ENCODE results near the gene CASP10.

Gene CASP10

GRCh38 chr2:201203916-201204654 lies 21.1 kb downstream of the CASP10 start:
- Mint-ChIP-seq H3K36me3 (ENCODE audit: low read depth) (no peaks in the 10 kb centered on the region), H3K4me3 (peak overlapping the region in 1 of 3 experiments; percentile 15), H3K27me3 (ENCODE audit: low read depth) (no peaks in the 10 kb centered on the region)

GRCh38 chr2:201204655-201205514 lies 21.9 kb downstream of the CASP10 start:
- H3K9me3 Mint-ChIP-seq: no peaks in the 10 kb centered on the region
- no peaks in the 10 kb centered on the region for H3K27me3 Mint-ChIP-seq (ENCODE audit: low read depth)
- H3K4me3 Mint-ChIP-seq: no peak overlapping the region
- H3K27ac Mint-ChIP-seq: peak overlapping the region; percentile 83 to 88 (median 88)
- no peaks in the 10 kb centered on the region for H3K36me3 Mint-ChIP-seq (ENCODE audit: low read depth)
- no peak for TF ChIP-seq CTCF (IDR thresholded peaks at IDR 0.05; ENCODE audit: unreplicated experiment in 3 of 3)
- peaks cover 8% of the 10 kb centered on the region for H3K4me1 Mint-ChIP-seq

More at GRCh38 chr2:201203916-201204654, 21.1 kb downstream of the CASP10 start:
- Mint-ChIP-seq H3K27ac (peak overlapping the region; percentile 83 to 88 (median 88)), H3K4me1 (peaks cover 8% of the 10 kb centered on the region), H3K9me3 (no peaks in the 10 kb centered on the region)
- TF ChIP-seq CTCF (IDR thresholded peaks at IDR 0.05; ENCODE audit: unreplicated experiment in 3 of 3): no peak

GRCh38 chr2:201205515-201205849 lies 22.5 kb downstream of the CASP10 start:
- H3K27me3 Mint-ChIP-seq (ENCODE audit: low read depth): no peaks in the 10 kb centered on the region
- H3K4me1 Mint-ChIP-seq: peaks cover 8% of the 10 kb centered on the region
- H3K9me3 Mint-ChIP-seq: no peaks in the 10 kb centered on the region
- no peaks in the 10 kb centered on the region for H3K36me3 Mint-ChIP-seq (ENCODE audit: low read depth)
- TF ChIP-seq CTCF (IDR thresholded peaks at IDR 0.05; ENCODE audit: unreplicated experiment in 3 of 3): no peak
- H3K27ac Mint-ChIP-seq: peak overlapping the region; percentile 77 to 88 (median 88)
- no peak overlapping the region for H3K4me3 Mint-ChIP-seq

DNA sequence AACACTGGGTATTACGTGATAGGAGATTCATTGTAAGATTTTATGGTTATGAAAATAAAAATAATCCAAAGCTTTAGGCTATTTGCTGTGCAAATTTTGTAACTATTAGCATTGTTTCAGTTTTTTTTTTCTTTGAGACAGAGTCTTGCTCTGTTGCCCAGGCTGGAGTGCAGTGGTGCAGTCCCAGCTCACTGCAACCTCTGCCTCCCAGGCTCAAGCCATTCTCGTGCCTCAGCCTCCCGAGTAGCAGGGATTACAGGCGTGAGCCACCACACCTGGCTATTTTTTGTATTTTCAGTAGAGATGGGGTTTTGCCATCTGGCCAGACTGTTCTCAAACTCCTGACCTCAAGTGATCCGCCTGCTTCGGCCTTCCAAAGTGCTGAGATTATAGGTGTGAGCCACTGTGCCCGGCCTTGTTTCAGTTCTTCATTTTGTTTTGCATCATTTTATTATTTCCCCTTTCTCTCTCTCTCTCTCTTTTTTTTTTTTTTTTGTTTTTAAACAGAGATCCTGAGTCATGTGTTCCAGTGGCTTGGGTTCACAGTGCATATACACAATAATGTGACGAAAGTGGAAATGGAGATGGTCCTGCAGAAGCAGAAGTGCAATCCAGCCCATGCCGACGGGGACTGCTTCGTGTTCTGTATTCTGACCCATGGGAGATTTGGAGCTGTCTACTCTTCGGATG lies 25.8 kb downstream of the CASP10 start:
- TF ChIP-seq CTCF (IDR thresholded peaks at IDR 0.05; ENCODE audit: unreplicated experiment in 3 of 3): no peak
- H3K27me3 Mint-ChIP-seq (ENCODE audit: low read depth): no peaks in the 10 kb centered on the region
- H3K9me3 Mint-ChIP-seq: no peaks in the 10 kb centered on the region
- H3K36me3 Mint-ChIP-seq (ENCODE audit: low read depth): no peaks in the 10 kb centered on the region
- H3K27ac Mint-ChIP-seq: no peak overlapping the region
- H3K4me3 Mint-ChIP-seq: no peak overlapping the region
- H3K4me1 Mint-ChIP-seq: peaks cover 4% of the 10 kb centered on the region

DNA sequence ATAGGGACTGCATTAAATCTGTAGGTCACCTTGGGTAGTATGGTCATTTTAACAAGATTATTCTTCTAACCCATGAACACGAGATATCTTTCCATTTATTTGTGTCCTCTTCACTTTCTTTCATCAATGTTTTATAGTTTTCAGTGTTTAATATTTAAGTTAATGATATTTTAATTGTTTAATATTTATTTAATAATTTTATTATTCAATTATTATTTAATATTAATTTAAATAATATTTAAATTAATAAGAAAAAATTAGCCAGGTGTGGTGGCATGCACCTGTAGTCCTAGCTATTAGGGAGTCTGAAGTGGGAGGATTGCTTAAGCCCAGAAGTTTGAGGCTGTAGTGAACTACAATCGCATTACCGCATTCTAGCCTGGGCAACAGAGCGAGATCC lies 33.0 kb downstream of the CASP10 start:
- Mint-ChIP-seq H3K9me3 (no peaks in the 10 kb centered on the region), H3K4me3 (no peak overlapping the region), H3K27ac (no peak overlapping the region)

More for the DNA sequence above, 33.0 kb downstream of the CASP10 start:
- Mint-ChIP-seq H3K36me3 (ENCODE audit: low read depth) (no peaks in the 10 kb centered on the region), H3K27me3 (ENCODE audit: low read depth) (no peaks in the 10 kb centered on the region), H3K4me1 (peaks cover 6% of the 10 kb centered on the region)
- no peak for TF ChIP-seq CTCF (IDR thresholded peaks at IDR 0.05; ENCODE audit: unreplicated experiment in 3 of 3)

Measured in nephron (organoid).